GM23248 (cell line): ENCODE data around the gene SERPINA10. TPM values are rescaled to one million over a fixed set of nuclear protein-coding genes. Genes with fewer than 3 reads are reported as not detected.
A peak's percentile ranks its signal among the peaks of the same experiment; 100 is the strongest.
"Not testable (repeated sequence)": the region's sequence is repeated elsewhere in the genome, so short reads cannot be mapped to it uniquely, and the experiment has no call there.

Source experiments
- DNase-seq: peaks from one replicate; pipeline ENCODE4 v3.0.0-alpha.2; 2015
- H2AFZ ChIP-seq: fragments of 200-600 bp; sonication (generic); 2 replicates; pipeline ENCODE4 v1.6.1; 2016; ENCODE audit warnings: antibody characterized with exemption
- H3F3A ChIP-seq: fragments of 200-600 bp; sonication (generic); 2 replicates; pipeline ENCODE4 v1.6.1; 2016; ENCODE audit warnings: mild to moderate bottlenecking, antibody characterized with exemption, mixed run types; ENCODE audit not compliant: insufficient read depth
- H3K27ac ChIP-seq: fragments of 200-600 bp; sonication (generic); 2 replicates; pipeline ENCODE4 v1.5.1; 2016; ENCODE audit warnings: mild to moderate bottlenecking
- H3K27me3 ChIP-seq: fragments of 200-600 bp; sonication (generic); replicated peaks from 2 replicates; pipeline ENCODE4 v1.6.1; 2016; ENCODE audit warnings: mild to moderate bottlenecking; ENCODE audit not compliant: insufficient read depth
- H3K36me3 ChIP-seq: fragments of 200-600 bp; sonication (generic); 2 replicates; pipeline ENCODE4 v1.6.1; 2016; ENCODE audit warnings: low read depth, mild to moderate bottlenecking
- H3K4me1 ChIP-seq: fragments of 200-600 bp; sonication (generic); 2 replicates; pipeline ENCODE4 v1.6.1; 2016; ENCODE audit warnings: mild to moderate bottlenecking; ENCODE audit not compliant: insufficient read depth
- H3K4me2 ChIP-seq: fragments of 200-600 bp; sonication (generic); one replicate; pipeline ENCODE4 v1.6.1; 2016; ENCODE audit warnings: mild to moderate bottlenecking; ENCODE audit not compliant: unreplicated experiment
- H3K4me3 ChIP-seq: fragments of 200-600 bp; sonication (generic); 2 replicates; pipeline ENCODE4 v1.5.1; 2016; ENCODE audit warnings: mild to moderate bottlenecking
- H3K79me2 ChIP-seq: fragments of 200-600 bp; sonication (generic); 2 replicates; pipeline ENCODE4 v1.6.1; 2016; ENCODE audit warnings: mild to moderate bottlenecking; ENCODE audit not compliant: insufficient read depth
- H3K9ac ChIP-seq: fragments of 200-600 bp; sonication (generic); 2 replicates; pipeline ENCODE4 v1.6.1; 2016; ENCODE audit warnings: mild to moderate bottlenecking
- H3K9me2 ChIP-seq: fragments of 200-600 bp; sonication (generic); 2 replicates; pipeline ENCODE4 v1.6.1; 2016; ENCODE audit warnings: mixed run types, mild to moderate bottlenecking, moderate library complexity; ENCODE audit not compliant: insufficient read depth
- H3K9me3 ChIP-seq: fragments of 200-600 bp; sonication (generic); one replicate; pipeline ENCODE4 v1.6.1; 2017; ENCODE audit warnings: low read depth
- H4K20me1 ChIP-seq: fragments of 200-600 bp; sonication (generic); 2 replicates; pipeline ENCODE4 v1.6.0; 2016; ENCODE audit not compliant: insufficient read depth
- EZH2 ChIP-seq: fragments of 200-600 bp; sonication (generic); IDR thresholded peaks from 2 replicates; pipeline ENCODE4 v1.6.1; 2018; ENCODE audit warnings: antibody characterized with exemption, mild to moderate bottlenecking; ENCODE audit not compliant: insufficient read depth, poor library complexity, severe bottlenecking
- EZH2phosphoT487 ChIP-seq: fragments of 200-600 bp; sonication (generic); IDR thresholded peaks from 2 replicates; pipeline ENCODE4 v1.6.1; 2018; ENCODE audit warnings: antibody characterized with exemption, moderate library complexity, mild to moderate bottlenecking, low read depth; ENCODE audit not compliant: insufficient read depth
- WGBS, 2 experiments: methylation state at CpG; one replicate each; pipeline ENCODE4 v1.1.6; 2015 to 2017; ENCODE audit warnings: low lambda C conversion rate in 2 of 2, low coverage in 1 of 2; ENCODE audit errors: missing lambda C conversion rate in 2 of 2; 5-methylcytosine and 5-hydroxymethylcytosine counted together
- in situ Hi-C: fragments of 300-500 bp; cut with MboI; formaldehyde crosslinking; loops from 2 replicates; pipeline ENCODE4 v1.15.0; 2020
- polyA plus RNA-seq: library from polyadenylated mRNA; unstranded; fragments of >200 nt; fragmentation: Nextera tagmentation; extraction: Ambion mirVana; gene quantifications from 2 replicates; pipeline ENCODE4 v1.2.1, GENCODE V29; 2016
- total RNA-seq: library from RNA; depleted of rRNA; stranded (reverse); fragments of >200 nt; shearing (Covaris generic); gene quantifications from 2 replicates; pipeline ENCODE4 v1.2.3, GENCODE V29; 2014

SERPINA10 gene
- total and polyA plus RNA-seq, 2 experiments from 2014 or later = not detected

- H3K4me1 ChIP-seq = no peaks in the 10 kb centered on the region
- no peak for TF ChIP-seq EZH2
- TF ChIP-seq EZH2phosphoT487 = no peak
- no peaks in the 10 kb centered on the region for H3K36me3 ChIP-seq
- H2AFZ ChIP-seq = no peak overlapping the region
- no peak overlapping the region for H3K4me3 ChIP-seq
- in situ Hi-C loops = no loop called here
- H3K27me3 ChIP-seq = no peaks in the 10 kb centered on the region
- H3K27ac ChIP-seq = no peak overlapping the region
- H3K9me2 ChIP-seq = peaks cover 3% of the 10 kb centered on the region; the same call in 1 of the 2 replicates
- H3K9ac ChIP-seq = no peak overlapping the region
- WGBS, 2 experiments = 50 to 54% methylated on average over 2 of the region's 2 CpGs
- DNase-seq = no peak
- no peaks in the 10 kb centered on the region for H3K9me3 ChIP-seq
- no peaks in the 10 kb centered on the region for H4K20me1 ChIP-seq
- H3K4me2 ChIP-seq = no peak overlapping the region
- no peaks in the 10 kb centered on the region for H3K79me2 ChIP-seq
- no peaks in the 10 kb centered on the region for H3F3A ChIP-seq
These were observed 14.3 kb downstream of the SERPINA10 start for GRCh38 chr14:94278731-94279130.

GRCh38 chr14:94276898-94277561, 16.0 kb downstream of the SERPINA10 start:
- 88 to 91% methylated on average over 11 of the region's 11 CpGs for WGBS, 2 experiments
- H3K9ac ChIP-seq, H3K4me3 ChIP-seq, H3K27me3 ChIP-seq, H3F3A ChIP-seq, H3K27ac ChIP-seq, H3K36me3 ChIP-seq, H3K9me3 ChIP-seq, H3K79me2 ChIP-seq, H2AFZ ChIP-seq, DNase-seq, H3K4me2 ChIP-seq, in situ Hi-C loops, H3K9me2 ChIP-seq, H3K4me1 ChIP-seq, H4K20me1 ChIP-seq: not testable (repeated sequence)

GRCh38 chr14:94269156-94269555, 23.9 kb downstream of the SERPINA10 start:
- Histone ChIP-seq H3K27ac (no peak overlapping the region), H3K9me2 (peaks cover 4% of the 10 kb centered on the region; the same call in 1 of the 2 replicates), H2AFZ (no peak overlapping the region), H3K27me3 (no peaks in the 10 kb centered on the region), H4K20me1 (no peaks in the 10 kb centered on the region), H3K36me3 (no peaks in the 10 kb centered on the region), H3F3A (no peaks in the 10 kb centered on the region), H3K79me2 (no peaks in the 10 kb centered on the region), H3K4me1 (no peaks in the 10 kb centered on the region), H3K4me2 (no peak overlapping the region), H3K4me3 (no peak overlapping the region), H3K9ac (no peak overlapping the region), H3K9me3 (no peaks in the 10 kb centered on the region)
- in situ Hi-C loops = no loop called here
- DNase-seq = no peak
- no peak for TF ChIP-seq EZH2phosphoT487
- no peak for TF ChIP-seq EZH2
- 93 to 96% methylated on average over 10 of the region's 10 CpGs for WGBS, 2 experiments

- H3K4me3 ChIP-seq, H3K4me1 ChIP-seq, H3K36me3 ChIP-seq, H3F3A ChIP-seq, H3K9ac ChIP-seq, H3K79me2 ChIP-seq, H4K20me1 ChIP-seq, H3K9me3 ChIP-seq, in situ Hi-C loops, H3K27ac ChIP-seq, H3K9me2 ChIP-seq, H3K4me2 ChIP-seq, DNase-seq, H2AFZ ChIP-seq, H3K27me3 ChIP-seq: not testable (repeated sequence)
- WGBS, 2 experiments = 89 to 91% methylated on average over 7 of the region's 7 CpGs
These were observed 24.5 kb downstream of the SERPINA10 start for GRCh38 chr14:94268582-94268981.

- Histone ChIP-seq H3K4me2 (no peak overlapping the region), H3K9ac (no peak overlapping the region), H3F3A (no peaks in the 10 kb centered on the region), H3K4me3 (no peak overlapping the region), H3K79me2 (no peaks in the 10 kb centered on the region), H3K36me3 (no peaks in the 10 kb centered on the region), H3K27me3 (no peaks in the 10 kb centered on the region), H3K27ac (no peak overlapping the region), H3K4me1 (no peaks in the 10 kb centered on the region), H2AFZ (no peak overlapping the region), H3K9me2 (peaks cover 4% of the 10 kb centered on the region; the same call in 1 of the 2 replicates), H3K9me3 (no peaks in the 10 kb centered on the region), H4K20me1 (no peaks in the 10 kb centered on the region)
- TF ChIP-seq EZH2 = no peak
- TF ChIP-seq EZH2phosphoT487 = no peak
- DNase-seq = no peak
- in situ Hi-C loops = no loop called here
- WGBS, 2 experiments = 93 to 94% methylated on average over 1 of the region's 1 CpG
These were observed 25.7 kb downstream of the SERPINA10 start for GRCh38 chr14:94267352-94267751.

DNA sequence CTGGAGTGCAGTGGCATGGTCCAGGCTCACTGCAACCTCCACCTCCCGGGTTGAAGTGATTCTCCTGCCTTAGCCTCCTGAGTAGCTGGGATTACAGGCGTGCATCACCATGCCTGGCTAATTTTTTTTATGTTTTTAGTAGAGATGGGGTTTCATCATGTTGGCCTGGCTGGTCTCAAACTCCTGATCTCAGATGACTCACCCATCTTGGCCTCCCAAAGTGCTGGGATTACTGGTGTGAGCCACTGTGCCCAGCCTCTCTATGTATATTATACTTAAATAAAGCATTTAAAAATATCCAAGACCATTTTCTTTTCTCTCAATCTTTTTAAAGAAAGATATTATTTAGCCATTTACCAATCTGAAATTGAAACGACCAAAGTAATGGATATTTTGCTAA, 28.9 kb downstream of the SERPINA10 start:
- in situ Hi-C loops = not testable (repeated sequence)

More for the DNA sequence above, 28.9 kb downstream of the SERPINA10 start:
- not testable (repeated sequence) for H3K27me3 ChIP-seq, H3F3A ChIP-seq, H3K9me3 ChIP-seq, H3K27ac ChIP-seq, H2AFZ ChIP-seq, H3K9ac ChIP-seq, H3K4me1 ChIP-seq, H4K20me1 ChIP-seq, H3K4me2 ChIP-seq, H3K79me2 ChIP-seq, H3K4me3 ChIP-seq, H3K9me2 ChIP-seq, H3K36me3 ChIP-seq
- WGBS, 2 experiments = 84 to 87% methylated on average over 3 of the region's 3 CpGs
- DNase-seq = peak; percentile 29
